ENCODE results near the gene KLHL11. TPM values are rescaled to one million over a fixed set of nuclear protein-coding genes. Genes with fewer than 3 reads are reported as not detected.

KLHL11 gene
- polyA plus RNA-seq, 1 of the 3 experiments (the other 2 are of a cell fraction) = 2.6 TPM

DNA sequence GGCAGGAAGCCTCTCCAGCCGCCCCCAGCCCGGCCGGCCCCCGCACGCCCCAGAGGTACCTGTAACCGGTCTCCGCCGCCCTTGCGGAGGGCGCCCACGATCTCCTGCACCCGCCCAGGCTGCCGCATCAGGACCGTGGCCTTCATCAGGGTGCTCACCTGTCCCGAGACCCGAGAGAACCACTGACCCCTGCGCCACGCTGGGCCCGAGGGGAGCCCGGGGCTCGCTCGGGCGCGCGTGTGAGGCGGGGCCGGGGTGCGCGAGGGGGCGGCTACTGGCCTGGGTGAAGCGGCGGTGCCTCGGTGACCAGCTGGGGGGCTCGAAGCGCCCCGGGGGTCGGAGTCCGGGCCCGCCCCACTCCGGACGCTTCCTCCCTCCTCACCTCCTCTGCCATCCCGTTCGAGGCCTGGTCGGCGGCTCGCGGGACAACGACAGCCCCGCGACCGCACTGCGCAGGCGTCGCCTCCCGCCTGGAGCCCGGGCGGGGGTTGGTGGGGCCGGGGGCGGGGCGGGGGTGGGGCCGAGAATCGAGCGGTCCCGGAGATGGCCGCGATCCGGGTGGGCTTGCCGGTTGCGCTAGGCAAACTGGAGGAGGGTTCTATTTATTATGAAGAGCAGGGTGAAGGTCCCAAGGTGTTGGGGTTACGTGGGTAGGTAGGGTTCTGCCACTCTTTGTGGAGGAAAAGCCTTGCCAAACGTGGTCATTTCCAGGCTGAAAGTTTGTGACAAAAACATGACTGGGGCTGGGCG is 29.2 kb downstream of the KLHL11 start, which contains the start of gene NT5C3B (continued):
- TF ChIP-seq, protein P1, sequence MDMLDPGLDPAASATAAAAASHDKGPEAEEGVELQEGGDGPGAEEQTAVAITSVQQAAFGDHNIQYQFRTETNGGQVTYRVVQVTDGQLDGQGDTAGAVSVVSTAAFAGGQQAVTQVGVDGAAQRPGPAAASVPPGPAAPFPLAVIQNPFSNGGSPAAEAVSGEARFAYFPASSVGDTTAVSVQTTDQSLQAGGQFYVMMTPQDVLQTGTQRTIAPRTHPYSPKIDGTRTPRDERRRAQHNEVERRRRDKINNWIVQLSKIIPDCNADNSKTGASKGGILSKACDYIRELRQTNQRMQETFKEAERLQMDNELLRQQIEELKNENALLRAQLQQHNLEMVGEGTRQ (IDR thresholded peaks at IDR 0.05; ENCODE audit: borderline replicate concordance, low read depth, low read length) = no peak
- TF ChIP-seq NFIC (IDR thresholded peaks at IDR 0.05; ENCODE audit: borderline replicate concordance) (no peak), EP300 (IDR thresholded peaks at IDR 0.05; ENCODE audit: borderline replicate concordance in 1 of 2, low read depth in 1 of 2, low read length in 1 of 2) (no peak), TCF12 (IDR thresholded peaks at IDR 0.05) (no peak), IRF3 (IDR thresholded peaks at IDR 0.05; ENCODE audit: low read depth, low read length) (no peak), FOXJ3 (CRISPR knock-in tag; IDR thresholded peaks at IDR 0.05) (no peak), MEF2A (IDR thresholded peaks at IDR 0.05; ENCODE audit: borderline replicate concordance, low read depth) (no peak), EZH2phosphoT487 (IDR thresholded peaks at IDR 0.05; ENCODE audit: borderline replicate concordance, low read depth) (no peak), YY1 (IDR thresholded peaks at IDR 0.05; ENCODE audit: low read depth) (no peak), TAF1 (IDR thresholded peaks at IDR 0.05; ENCODE audit: borderline replicate concordance, low read depth, low read length) (no peak), RXRA (IDR thresholded peaks at IDR 0.05; ENCODE audit: borderline replicate concordance, low read depth) (no peak), NRF1 (IDR thresholded peaks at IDR 0.05; ENCODE audit: low read depth, low read length) (peak; percentile 70), FOXM1 (IDR thresholded peaks at IDR 0.05; ENCODE audit: low read depth) (no peak), GATA2 (CRISPR knock-in tag; IDR thresholded peaks at IDR 0.05) (no peak), JUND (IDR thresholded peaks at IDR 0.05) (no peak), RFX5 (IDR thresholded peaks at IDR 0.05; ENCODE audit: low read length) (no peak), RCOR1 (IDR thresholded peaks at IDR 0.05; ENCODE audit: low read length) (no peak), RAD21 (IDR thresholded peaks at IDR 0.05; ENCODE audit: low read length) (no peak), CTCF (IDR thresholded peaks at IDR 0.05) (no peak), FOSL2 (IDR thresholded peaks at IDR 0.05; ENCODE audit: borderline replicate concordance, low read depth) (no peak), TEAD4 (IDR thresholded peaks at IDR 0.05; ENCODE audit: borderline replicate concordance, insufficient read depth) (no peak), CHD2 (IDR thresholded peaks at IDR 0.05; ENCODE audit: low read length, partially characterized antibody) (no peak), SIN3A (IDR thresholded peaks at IDR 0.05; ENCODE audit: borderline replicate concordance, low read depth, low read length) (0 out of 2 replicates have a peak, but pooled peaks have one; percentile 22)
